ENCODE measurements around the gene RPL29.

Gene RPL29

DNA sequence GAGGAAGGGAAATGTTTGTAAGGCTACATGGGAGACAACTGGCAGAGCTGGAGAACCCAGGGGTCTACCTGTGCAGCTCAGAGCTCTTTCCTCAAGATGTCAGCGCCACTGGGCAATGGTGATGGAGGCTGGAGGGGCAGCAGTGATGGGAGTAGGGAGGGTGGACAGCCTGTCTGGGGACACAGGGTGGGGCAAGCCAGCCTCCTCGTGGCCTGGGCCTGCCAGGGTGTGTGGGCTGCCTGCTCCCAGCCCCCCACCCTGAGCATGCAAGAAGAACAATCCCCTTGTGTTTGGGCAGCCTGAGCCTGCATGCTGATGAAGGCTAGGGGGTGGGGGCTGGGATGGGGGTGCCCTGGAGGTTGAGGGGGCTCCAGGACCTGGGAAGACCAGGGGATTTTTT is 29.7 kb downstream of the RPL29 start:
- DNase-seq (ENCODE audit: low read depth in 2 of 2): no peak

- no peak for DNase-seq (ENCODE audit: low read depth in 2 of 2)
Observed at GRCh38 chr3:51964521-51964920, 31.2 kb downstream of the RPL29 start.

- no peak for DNase-seq (ENCODE audit: low read depth in 2 of 2)
Observed at GRCh38 chr3:51963951-51964451, 31.7 kb downstream of the RPL29 start.

DNA sequence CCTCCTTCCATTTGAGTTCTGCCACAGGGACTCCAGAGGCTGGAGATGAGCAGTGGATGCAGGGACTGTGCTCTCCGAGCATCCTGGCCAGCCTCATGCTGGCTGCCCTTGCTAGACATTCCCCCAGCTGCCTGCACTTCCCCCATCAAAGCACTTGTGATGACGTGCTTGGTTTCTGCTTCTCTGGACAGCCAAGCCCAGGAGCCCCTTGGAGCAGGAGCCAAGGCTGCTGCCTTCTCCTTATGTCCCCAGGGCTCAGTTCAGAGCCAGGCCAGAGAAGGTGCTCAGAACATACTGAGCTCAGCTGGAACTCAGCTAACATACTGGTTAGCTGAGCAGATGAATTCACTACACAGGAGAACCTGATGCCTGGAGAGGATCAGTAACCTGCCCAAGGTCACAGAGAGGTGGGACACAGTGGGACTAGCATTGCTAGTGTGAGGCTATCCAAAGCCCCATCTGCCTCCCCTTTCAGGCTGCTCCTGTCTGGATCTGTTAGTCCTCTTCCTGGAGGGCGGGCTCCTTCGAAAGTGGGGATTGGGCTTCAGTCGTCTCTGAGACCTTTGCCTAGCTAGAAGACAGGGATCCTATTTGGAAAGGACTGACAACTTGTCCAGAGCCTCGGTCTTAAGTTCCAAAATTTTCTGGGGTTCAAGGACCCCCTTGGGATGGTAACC is 32.7 kb downstream of the RPL29 start:
- no peak for DNase-seq (ENCODE audit: low read depth in 2 of 2)

- no peak for DNase-seq (ENCODE audit: low read depth in 2 of 2)
Observed at GRCh38 chr3:51961602-51962569, 33.8 kb downstream of the RPL29 start.

DNA sequence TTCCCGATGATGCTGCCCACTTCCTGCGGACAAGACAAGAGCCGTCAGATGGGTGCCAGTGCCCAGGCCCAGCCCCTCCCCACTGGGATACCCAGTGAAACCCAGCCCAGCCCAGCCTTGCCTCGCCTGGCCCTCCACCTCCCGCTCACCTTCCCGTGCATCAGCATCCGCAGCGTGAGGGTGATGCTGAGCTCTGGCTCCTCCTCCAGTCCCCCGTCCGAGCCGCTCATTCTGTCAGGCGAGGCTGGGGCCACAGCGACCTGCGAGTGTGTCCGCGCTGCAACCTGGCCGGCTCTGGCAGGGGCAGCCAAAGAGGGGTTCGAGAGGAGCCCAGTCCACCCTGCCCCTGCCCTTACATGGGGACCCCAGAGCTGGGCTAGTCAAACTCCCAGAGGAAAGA is 34.7 kb downstream of the RPL29 start:
- no peak for DNase-seq (ENCODE audit: low read depth in 2 of 2)

GRCh38 chr3:51960386-51960785 is 35.3 kb downstream of the RPL29 start:
- no peak for DNase-seq (ENCODE audit: low read depth in 2 of 2)

GRCh38 chr3:51959651-51960050 is 36.0 kb downstream of the RPL29 start:
- DNase-seq (ENCODE audit: low read depth in 2 of 2): no peak

GRCh38 chr3:51958603-51959521 is 36.8 kb downstream of the RPL29 start:
- no peak for DNase-seq (ENCODE audit: low read depth in 2 of 2)

- no peak for DNase-seq (ENCODE audit: low read depth in 2 of 2)
Observed at GRCh38 chr3:51957520-51958205, 38.0 kb downstream of the RPL29 start.

DNA sequence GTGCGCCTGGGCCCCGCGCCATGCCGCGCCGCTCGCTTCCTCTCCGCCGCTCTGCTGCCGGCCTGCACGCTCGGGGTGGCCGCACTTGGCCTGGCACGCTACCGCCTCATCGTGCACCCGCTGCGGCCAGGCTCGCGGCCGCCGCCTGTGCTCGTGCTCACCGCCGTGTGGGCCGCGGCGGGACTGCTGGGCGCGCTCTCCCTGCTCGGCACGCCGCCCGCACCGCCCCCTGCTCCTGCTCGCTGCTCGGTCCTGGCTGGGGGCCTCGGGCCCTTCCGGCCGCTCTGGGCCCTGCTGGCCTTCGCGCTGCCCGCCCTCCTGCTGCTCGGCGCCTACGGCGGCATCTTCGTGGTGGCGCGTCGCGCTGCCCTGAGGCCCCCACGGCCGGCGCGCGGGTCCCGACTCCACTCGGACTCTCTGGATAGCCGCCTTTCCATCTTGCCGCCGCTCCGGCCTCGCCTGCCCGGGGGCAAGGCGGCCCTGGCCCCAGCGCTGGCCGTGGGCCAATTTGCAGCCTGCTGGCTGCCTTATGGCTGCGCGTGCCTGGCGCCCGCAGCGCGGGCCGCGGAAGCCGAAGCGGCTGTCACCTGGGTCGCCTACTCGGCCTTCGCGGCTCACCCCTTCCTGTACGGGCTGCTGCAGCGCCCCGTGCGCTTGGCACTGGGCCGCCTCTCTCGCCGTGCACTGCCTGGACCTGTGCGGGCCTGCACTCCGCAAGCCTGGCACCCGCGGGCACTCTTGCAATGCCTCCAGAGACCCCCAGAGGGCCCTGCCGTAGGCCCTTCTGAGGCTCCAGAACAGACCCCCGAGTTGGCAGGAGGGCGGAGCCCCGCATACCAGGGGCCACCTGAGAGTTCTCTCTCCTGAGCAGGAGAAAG is 39.6 kb downstream of the RPL29 start:
- DNase-seq (ENCODE audit: low read depth in 2 of 2): no peak

DNA sequence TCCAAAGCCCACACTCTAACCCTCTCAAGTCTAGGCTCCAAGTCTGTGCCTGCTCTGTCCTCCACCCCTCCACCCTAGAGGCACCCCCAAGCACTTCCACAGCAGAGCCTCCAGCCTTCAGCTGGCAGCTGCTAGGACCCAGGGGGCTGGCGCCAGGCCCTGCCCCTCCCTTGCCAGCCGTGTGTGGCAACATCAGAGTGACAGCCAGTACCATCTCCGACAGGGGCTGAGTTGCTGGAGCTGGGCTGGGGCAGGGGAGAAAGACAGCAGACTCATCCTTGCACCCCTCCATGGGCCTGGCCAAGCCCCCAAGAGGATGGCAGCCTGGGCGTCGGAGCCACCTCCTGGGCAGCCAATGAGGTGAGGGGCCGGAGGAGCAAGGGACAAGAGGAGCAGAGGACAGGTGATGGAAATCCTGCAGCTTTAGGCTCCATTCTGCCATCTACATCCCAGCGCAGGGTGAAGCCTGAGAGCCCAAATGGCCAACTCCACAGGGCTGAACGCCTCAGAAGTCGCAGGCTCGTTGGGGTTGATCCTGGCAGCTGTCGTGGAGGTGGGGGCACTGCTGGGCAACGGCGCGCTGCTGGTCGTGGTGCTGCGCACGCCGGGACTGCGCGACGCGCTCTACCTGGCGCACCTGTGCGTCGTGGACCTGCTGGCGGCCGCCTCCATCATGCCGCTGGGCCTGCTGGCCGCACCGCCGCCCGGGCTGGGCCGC is 40.4 kb downstream of the RPL29 start, which contains the start of gene GPR62:
GPR62 (plus strand) TSS at position 207 of the 718 bp plus-strand sequence; CDS start at position 479, 272 bp downstream.
- DNase-seq (ENCODE audit: low read depth in 2 of 2): no peak

- DNase-seq (ENCODE audit: low read depth in 2 of 2): no peak
Observed at GRCh38 chr3:51954713-51955112, 41.0 kb downstream of the RPL29 start.

DNA sequence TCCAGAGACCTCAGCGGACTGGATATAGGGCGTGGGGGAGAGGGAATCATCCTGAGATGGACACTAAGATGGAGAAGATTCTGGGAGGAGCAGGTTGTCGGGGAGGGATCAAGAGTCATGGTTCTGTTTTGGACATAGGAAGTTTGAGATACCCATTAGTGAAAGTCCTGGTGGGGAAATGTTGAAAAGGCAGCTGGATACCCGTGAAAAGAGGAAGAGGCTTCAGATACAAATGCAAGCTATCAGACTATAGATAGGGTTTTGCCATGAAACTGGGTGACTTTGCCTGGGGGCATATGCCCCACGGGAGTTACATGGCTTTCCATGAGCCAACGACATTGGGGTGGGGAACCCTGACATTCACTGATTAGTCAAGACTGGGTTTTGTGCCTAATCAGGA is 41.6 kb downstream of the RPL29 start:
- no peak for DNase-seq (ENCODE audit: low read depth in 2 of 2)

GRCh38 chr3:51953445-51953844 is 42.2 kb downstream of the RPL29 start:
- DNase-seq (ENCODE audit: low read depth in 2 of 2): no peak

- DNase-seq (ENCODE audit: low read depth in 2 of 2): no peak
Observed at GRCh38 chr3:51950899-51951298, 44.8 kb downstream of the RPL29 start.

- DNase-seq (ENCODE audit: low read depth in 2 of 2): no peak
Observed at GRCh38 chr3:51949121-51949520, 46.6 kb downstream of the RPL29 start.

- no peak for DNase-seq (ENCODE audit: low read depth in 2 of 2)
Observed at GRCh38 chr3:51948016-51948580, 47.6 kb downstream of the RPL29 start.
